ENCODE measurements around the gene TMEM131L. TPM values are rescaled to one million over a fixed set of nuclear protein-coding genes. Genes with fewer than 3 reads are reported as not detected.

TMEM131L gene
- total RNA-seq, 1 donor from 2014 or later = 14.1 TPM

DNA sequence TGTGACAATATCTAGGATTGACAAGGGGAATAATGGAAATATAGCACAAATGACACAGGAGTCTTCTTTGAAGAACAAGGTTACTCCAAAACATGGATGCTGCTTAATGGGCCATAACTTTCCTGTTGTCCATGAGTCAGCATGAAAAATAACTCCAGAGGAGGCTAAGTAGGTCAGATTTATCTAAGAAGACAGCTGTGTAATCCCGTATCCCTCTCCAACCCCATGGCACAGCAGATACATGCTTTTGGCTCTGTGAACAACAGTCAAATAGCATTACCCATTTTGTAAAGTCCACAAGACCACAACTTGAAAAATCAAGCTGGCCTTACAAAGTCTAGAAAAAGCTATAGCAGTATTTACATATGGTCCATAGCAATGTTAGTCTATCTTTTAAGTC lies 2.1 kb upstream of the TMEM131L start:
- no peak overlapping the region for H3K4me3 ChIP-seq
- intact Hi-C loops (cut with DNase I) = no loop called here
- ATAC-seq = no peak
- no peaks in the 10 kb centered on the region for H3K9me3 ChIP-seq
- TF ChIP-seq, protein P1, sequence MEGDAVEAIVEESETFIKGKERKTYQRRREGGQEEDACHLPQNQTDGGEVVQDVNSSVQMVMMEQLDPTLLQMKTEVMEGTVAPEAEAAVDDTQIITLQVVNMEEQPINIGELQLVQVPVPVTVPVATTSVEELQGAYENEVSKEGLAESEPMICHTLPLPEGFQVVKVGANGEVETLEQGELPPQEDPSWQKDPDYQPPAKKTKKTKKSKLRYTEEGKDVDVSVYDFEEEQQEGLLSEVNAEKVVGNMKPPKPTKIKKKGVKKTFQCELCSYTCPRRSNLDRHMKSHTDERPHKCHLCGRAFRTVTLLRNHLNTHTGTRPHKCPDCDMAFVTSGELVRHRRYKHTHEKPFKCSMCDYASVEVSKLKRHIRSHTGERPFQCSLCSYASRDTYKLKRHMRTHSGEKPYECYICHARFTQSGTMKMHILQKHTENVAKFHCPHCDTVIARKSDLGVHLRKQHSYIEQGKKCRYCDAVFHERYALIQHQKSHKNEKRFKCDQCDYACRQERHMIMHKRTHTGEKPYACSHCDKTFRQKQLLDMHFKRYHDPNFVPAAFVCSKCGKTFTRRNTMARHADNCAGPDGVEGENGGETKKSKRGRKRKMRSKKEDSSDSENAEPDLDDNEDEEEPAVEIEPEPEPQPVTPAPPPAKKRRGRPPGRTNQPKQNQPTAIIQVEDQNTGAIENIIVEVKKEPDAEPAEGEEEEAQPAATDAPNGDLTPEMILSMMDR (IDR thresholded peaks at IDR 0.05) = no peak
- no peaks in the 10 kb centered on the region for H3K36me3 ChIP-seq
- H3K4me1 ChIP-seq = peaks cover 24% of the 10 kb centered on the region
- no peak overlapping the region for H3K27ac ChIP-seq
- DNase-seq = no peak
- no peaks in the 10 kb centered on the region for H3K27me3 ChIP-seq

DNA sequence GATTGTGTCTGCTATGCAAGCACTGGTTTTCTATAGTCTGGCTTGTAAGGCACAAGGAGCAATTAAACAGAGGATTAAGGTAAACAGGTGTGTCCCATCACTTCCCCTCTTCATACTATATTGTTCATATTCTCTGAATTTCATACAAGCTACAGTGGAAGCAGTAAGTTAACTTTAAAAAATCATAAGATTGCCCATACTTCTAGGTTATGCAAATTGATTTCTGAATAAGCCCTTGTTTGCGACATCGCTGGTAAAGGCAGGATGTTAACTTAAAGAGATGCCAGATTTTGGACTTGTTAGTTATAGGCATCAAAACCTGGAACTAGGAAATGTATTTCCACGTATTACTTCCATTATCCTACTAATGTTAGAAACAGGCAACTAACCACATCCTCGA lies 1.0 kb upstream of the TMEM131L start:
- DNase-seq (no peak), ATAC-seq (no peak)
- intact Hi-C loops (cut with DNase I) = no loop called here
- peaks cover 29% of the 10 kb centered on the region for H3K4me1 ChIP-seq
- no peaks in the 10 kb centered on the region for H3K36me3 ChIP-seq
- no peak overlapping the region for H3K27ac ChIP-seq
- H3K9me3 ChIP-seq = no peaks in the 10 kb centered on the region
- TF ChIP-seq, protein P1 (IDR thresholded peaks at IDR 0.05) = no peak
- no peaks in the 10 kb centered on the region for H3K27me3 ChIP-seq
- peak overlapping the region; percentile 82 for H3K4me3 ChIP-seq

DNA sequence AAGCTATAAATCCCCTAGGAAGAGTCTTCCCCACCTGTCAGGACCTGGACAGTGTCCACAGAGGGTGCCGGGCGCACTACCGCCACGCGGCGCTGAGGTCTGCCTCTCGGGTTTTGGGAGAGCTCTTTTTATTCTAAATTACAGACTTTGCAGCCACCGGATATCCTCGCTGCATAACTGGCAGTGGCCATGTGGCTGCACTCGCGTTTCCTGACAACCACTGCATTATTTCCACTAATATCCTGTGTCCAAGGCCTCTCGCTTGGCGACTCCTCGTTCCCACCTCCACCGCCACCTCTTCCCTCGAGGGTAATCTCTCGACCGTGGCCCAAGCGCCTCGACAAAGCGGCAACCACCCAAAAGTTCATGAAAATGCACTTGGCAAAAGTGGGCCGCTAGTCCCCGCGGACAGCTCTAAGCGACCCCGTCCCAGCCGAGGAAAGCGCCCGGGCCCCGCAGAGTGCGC lies 512 bp upstream of the TMEM131L start:
- intact Hi-C loops (cut with DNase I) = no loop called here
- ATAC-seq = peak; percentile 41
- TF ChIP-seq, protein P1 (IDR thresholded peaks at IDR 0.05) = peak; percentile 31

DNA sequence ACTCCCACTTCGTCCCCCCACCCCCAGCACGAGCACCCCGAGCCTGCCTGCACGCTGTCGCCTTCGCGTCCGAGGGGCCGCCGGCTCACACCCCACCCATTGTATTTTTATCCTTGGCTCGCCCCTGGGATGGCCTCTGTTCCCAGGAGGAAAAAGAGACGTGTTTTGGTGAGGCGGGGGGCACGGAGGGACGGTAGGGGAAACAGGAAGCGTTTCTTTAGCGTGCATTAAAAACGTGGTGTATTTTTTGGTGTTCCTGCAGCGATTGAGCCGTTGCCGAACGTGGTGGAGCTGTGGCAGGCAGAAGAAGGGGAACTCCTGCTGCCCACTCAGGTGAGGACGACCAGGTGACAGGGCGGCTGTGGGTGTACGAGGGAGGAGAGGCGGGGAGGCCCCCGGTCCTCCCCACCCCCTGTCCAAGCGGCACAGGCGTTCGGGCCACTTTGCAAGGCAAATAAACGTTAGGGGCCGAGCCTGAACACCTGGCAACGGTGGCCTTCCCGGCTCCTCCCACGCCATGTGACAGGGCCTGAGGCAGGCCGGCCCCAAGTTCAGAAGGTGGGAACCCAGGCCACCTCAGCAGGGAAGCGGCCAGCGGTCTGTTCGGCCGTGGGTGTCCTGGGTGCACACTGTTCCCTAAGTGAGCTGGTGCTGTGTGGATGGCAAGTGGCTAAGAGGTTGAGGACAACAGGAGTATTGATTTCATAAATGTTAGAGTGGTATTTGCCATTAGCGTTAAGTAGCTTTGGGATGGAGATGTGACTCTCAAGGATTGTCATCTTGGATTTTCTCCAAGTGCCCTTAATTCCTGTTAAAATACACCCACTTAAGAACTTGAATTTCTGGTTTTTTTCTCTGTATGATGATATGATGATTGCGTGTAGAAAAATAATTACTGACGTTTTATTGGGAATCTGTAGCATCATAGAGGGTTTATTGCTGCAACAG lies 1.1 kb downstream of the TMEM131L start:
- H3K27ac ChIP-seq = peak overlapping the region; percentile 79
- no peaks in the 10 kb centered on the region for H3K36me3 ChIP-seq
- peak; percentile 79 for ATAC-seq
- intact Hi-C loops (cut with DNase I) = no loop called here
- TF ChIP-seq, protein P1 (IDR thresholded peaks at IDR 0.05) = no peak
- peak; percentile 91 for DNase-seq
- H3K9me3 ChIP-seq = no peaks in the 10 kb centered on the region
- no peaks in the 10 kb centered on the region for H3K27me3 ChIP-seq
- H3K4me3 ChIP-seq = peak overlapping the region; percentile 82
- H3K4me1 ChIP-seq = peaks cover 43% of the 10 kb centered on the region

More for the DNA sequence above, 512 bp upstream of the TMEM131L start:
- no peaks in the 10 kb centered on the region for H3K27me3 ChIP-seq
- H3K9me3 ChIP-seq = no peaks in the 10 kb centered on the region
- peak overlapping the region; percentile 76 for H3K27ac ChIP-seq
- peaks cover 31% of the 10 kb centered on the region for H3K4me1 ChIP-seq
- DNase-seq = peak; percentile 77
- no peaks in the 10 kb centered on the region for H3K36me3 ChIP-seq
- H3K4me3 ChIP-seq = peak overlapping the region; percentile 82

- peak overlapping the region; percentile 82 for H3K4me3 ChIP-seq
Measured at GRCh38 chr4:153467897-153468262, 1.7 kb downstream of the TMEM131L start.

More at GRCh38 chr4:153467897-153468262, 1.7 kb downstream of the TMEM131L start:
- intact Hi-C loops (cut with DNase I) = no loop called here
- DNase-seq (no peak), ATAC-seq (no peak)
- Histone ChIP-seq H3K36me3 (no peaks in the 10 kb centered on the region), H3K27me3 (no peaks in the 10 kb centered on the region), H3K4me1 (peaks cover 46% of the 10 kb centered on the region), H3K9me3 (no peaks in the 10 kb centered on the region), H3K27ac (peak overlapping the region; percentile 79)
- TF ChIP-seq, protein P1 (IDR thresholded peaks at IDR 0.05) = no peak
